GM21529 (cell line): ENCODE data around the gene RALY.
"Not testable (repeated sequence)": the region's sequence is repeated elsewhere in the genome, so short reads cannot be mapped to it uniquely, and the experiment has no call there.

Experiments
- ATAC-seq: cut with Tn5 transposase; IDR thresholded peaks from one replicate; pipeline ENCODE4 v1.9.1; 2021; ENCODE audit not compliant: unreplicated experiment

The RALY gene

GRCh38 chr20:34015401-34016335 is 22.0 kb downstream of the RALY start:
- ATAC-seq: no peak

DNA sequence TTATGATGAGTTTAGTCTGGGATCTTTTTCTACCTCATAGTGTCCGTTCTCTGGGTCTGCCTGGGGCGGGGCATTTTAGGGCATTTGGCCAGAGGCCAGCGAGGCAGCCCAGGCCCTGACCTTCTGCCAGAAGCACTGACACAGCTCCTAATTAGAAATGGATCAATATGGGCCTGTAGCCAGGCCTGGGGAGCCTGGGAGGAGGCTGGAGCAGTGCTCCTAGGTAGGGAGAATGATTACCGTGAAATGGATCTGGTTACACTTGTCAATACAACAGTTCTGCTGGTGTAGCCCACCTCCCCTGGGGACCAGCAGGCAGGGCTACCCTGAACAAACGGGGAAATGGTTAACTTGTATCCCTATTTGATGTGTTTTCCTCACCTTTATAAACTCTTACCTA is 23.0 kb downstream of the RALY start:
- no peak for ATAC-seq

GRCh38 chr20:34017610-34018009 is 23.9 kb downstream of the RALY start:
- no peak for ATAC-seq

DNA sequence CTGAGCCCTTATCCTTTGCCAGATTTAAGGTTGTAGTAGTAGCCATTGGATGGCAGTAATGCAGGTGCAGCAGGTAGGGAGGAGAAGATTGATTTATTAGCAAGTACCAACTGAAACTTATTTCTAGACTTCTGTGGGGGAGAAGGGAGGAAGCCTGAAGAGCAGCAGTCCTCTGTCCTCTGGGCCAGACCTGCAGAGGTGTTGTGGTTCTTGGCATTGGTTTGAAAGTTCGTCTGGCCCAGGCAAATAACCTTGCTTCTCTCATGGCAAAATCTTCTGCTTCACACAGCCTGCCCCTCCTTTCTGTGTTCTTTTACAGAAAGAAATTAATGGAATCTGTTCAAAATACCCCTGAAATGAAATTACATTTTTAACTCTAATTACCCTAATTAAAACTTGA is 24.5 kb downstream of the RALY start:
- ATAC-seq: no peak

GRCh38 chr20:34022151-34022838 is 28.6 kb downstream of the RALY start:
- ATAC-seq: no peak

GRCh38 chr20:34022839-34023234 is 29.1 kb downstream of the RALY start:
- no peak for ATAC-seq

GRCh38 chr20:34023937-34024722 is 30.4 kb downstream of the RALY start:
- no peak for ATAC-seq

- no peak for ATAC-seq
These were observed 31.1 kb downstream of the RALY start for GRCh38 chr20:34024723-34025351.

- ATAC-seq: not testable (repeated sequence)
These were observed 34.3 kb downstream of the RALY start for GRCh38 chr20:34028013-34028412.

- no peak for ATAC-seq
These were observed 35.7 kb downstream of the RALY start for GRCh38 chr20:34029415-34029814.

- ATAC-seq: no peak
These were observed 36.7 kb downstream of the RALY start for GRCh38 chr20:34030456-34030855.

- ATAC-seq: no peak
These were observed 40.2 kb downstream of the RALY start for GRCh38 chr20:34033903-34034302.

DNA sequence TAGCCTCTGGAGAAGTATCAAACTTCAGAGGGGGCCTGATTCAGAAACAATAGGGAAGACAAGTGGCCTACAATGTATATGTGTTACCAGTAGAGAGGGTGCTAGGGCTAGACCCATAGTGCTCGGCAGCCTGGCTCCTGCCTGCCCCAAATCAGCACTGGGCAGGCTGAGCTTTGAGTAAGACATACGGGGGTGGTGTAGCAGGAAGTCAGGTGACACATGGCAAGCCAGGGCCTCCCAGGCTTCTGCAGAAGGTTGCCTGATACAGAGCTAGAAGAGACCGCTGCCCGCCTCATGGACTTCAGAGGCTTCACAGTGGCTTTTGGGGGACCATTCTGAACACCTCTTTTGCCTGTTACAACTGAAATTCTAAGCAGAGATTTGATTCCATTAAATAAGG is 43.4 kb downstream of the RALY start:
- no peak for ATAC-seq

DNA sequence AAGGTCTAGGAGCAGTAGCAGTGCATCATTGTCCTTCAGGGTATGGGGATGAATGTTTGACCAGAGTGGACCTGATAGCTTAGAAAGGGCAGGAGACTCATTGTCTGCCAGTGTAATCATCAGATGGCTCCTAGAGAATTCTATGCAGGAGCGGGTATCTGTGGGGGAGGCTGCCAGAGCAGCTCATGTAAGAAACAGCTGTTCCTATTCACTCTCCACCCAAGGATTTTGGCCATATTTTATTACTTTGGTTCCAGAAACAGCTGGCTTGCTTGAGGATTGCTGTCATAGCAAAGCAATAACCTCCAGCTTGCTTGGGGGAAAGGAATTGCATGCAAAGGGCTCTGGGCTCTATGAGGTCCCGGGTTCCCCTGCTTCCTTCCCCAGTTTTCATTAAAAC is 44.1 kb downstream of the RALY start:
- ATAC-seq: no peak

GRCh38 chr20:34040300-34040995 is 46.7 kb downstream of the RALY start:
- no peak for ATAC-seq

DNA sequence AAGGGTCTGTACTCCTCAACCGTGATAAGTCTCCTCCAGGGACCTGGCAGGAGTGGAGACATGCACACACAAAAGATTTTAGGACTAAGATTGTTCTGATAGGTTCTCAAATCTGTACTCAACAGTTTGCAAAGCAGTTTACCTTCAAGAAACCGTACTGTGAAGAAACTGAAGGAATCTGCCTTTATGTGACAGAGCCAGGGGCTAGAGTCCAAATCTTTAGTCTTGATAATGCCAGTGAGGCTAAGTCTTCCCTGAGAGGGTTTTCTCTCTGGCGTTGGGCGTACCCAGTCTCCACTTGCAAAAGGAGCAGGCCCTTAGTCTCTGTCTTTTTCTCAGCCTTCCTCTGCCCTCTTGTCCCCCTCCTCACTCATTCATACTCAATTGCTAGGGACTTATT is 47.5 kb downstream of the RALY start:
- no peak for ATAC-seq

- no peak for ATAC-seq
These were observed 48.6 kb downstream of the RALY start for GRCh38 chr20:34042262-34042661.

- ATAC-seq: no peak
These were observed 49.3 kb downstream of the RALY start for GRCh38 chr20:34043025-34043424.

DNA sequence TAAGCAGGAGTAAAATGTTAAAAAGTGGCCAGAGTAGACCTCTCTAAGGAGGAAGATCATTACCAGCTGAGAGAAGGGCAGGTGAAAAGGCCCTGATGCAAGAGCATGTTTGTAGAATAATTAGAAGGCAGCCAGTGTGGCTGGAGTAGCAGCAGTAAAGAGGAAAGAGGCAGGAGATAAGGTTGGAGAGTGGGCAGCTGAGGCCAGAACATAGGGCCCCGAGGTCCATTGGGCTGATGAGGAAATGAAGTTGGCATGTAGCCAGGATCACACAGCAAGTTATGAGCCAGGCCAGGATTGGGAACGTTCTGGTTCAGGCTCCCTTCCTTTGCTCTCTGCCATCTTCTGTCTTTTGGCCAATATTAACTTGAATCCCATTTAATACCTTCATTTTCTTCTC is 51.6 kb downstream of the RALY start:
- ATAC-seq: no peak

DNA sequence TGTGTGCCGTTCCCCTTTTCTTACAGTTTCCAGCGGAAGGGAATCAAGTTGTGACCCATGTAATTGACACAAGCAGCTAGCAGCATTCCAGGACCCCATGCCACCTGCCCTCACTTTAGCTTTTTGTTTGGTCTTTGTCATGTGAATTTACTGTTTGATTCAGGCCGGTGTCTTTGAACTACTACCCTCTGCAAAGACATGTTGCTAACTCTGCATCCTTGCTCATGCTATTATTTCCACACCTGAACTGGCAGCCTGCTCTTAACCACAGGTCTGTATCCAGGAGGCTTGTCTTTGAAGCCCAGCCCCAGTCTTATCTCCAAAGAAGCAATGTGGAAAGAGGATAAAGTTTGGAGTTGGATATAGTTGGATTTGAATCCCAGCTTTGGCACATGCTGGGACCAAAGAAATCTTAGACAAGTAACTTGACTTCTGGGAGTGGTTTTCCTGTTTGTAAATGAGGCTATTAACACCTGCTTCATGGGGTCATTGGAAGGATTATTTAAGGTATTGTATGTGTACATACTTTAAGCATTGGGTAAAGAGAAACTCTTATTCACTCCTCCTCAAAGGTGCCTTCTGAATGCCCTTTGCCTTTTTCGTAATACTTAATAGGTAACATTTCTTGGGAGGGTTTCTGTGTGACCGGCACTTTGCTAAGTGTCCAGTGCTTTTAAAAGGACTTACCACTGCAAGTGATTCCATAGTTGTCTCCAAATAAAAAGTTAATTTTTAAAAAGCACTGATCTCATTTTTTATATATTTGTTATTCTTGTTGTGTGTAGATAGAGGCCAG is 52.4 kb downstream of the RALY start:
- no peak for ATAC-seq
